NCI-H226 (cell line): ENCODE measurements around the gene RMND5A.

ENCODE experiments used
- DNase-seq: peaks from one replicate; pipeline ENCODE4 v3.0.0-alpha.2; 2015

Gene RMND5A

GRCh38 chr2:86794861-86795260 is 74.8 kb downstream of the RMND5A start:
- DNase-seq = no peak

- no peak for DNase-seq
Observed at GRCh38 chr2:86800856-86801567, 80.9 kb downstream of the RMND5A start.

- DNase-seq = no peak
Observed at GRCh38 chr2:86806059-86806857, 86.2 kb downstream of the RMND5A start.

- no peak for DNase-seq
Observed at GRCh38 chr2:86807133-86807467, 87.0 kb downstream of the RMND5A start.

- DNase-seq = peak; percentile 22
Observed at GRCh38 chr2:86807468-86808275, 87.6 kb downstream of the RMND5A start.

GRCh38 chr2:86808315-86809161 is 88.4 kb downstream of the RMND5A start:
- DNase-seq = peak; percentile 54

- DNase-seq = no peak
Observed at GRCh38 chr2:86809481-86810121, 89.5 kb downstream of the RMND5A start.

GRCh38 chr2:86815611-86816010 is 95.5 kb downstream of the RMND5A start:
- no peak for DNase-seq

GRCh38 chr2:86818114-86818801 is 98.2 kb downstream of the RMND5A start:
- no peak for DNase-seq

- DNase-seq = no peak
Observed at GRCh38 chr2:86818957-86819356, 98.9 kb downstream of the RMND5A start.

GRCh38 chr2:86821306-86821705 is 101.2 kb downstream of the RMND5A start:
- DNase-seq = no peak

- no peak for DNase-seq
Observed at GRCh38 chr2:86821842-86822241, 101.8 kb downstream of the RMND5A start.

GRCh38 chr2:86822668-86823345 is 102.7 kb downstream of the RMND5A start:
- no peak for DNase-seq

GRCh38 chr2:86825036-86825692 is 105.1 kb downstream of the RMND5A start:
- DNase-seq = no peak

- no peak for DNase-seq
Observed at GRCh38 chr2:86825693-86826381, 105.7 kb downstream of the RMND5A start.

GRCh38 chr2:86826951-86827350 is 106.9 kb downstream of the RMND5A start:
- DNase-seq = no peak
